HG02571 (cell line): ENCODE measurements around the gene RSAD2.
"Not testable (repeated sequence)": the region's sequence is repeated elsewhere in the genome, so short reads cannot be mapped to it uniquely, and the experiment has no call there.

ENCODE experiments used
- ATAC-seq: cut with Tn5 transposase; IDR thresholded peaks from one replicate; pipeline ENCODE4 v1.9.1; 2021; ENCODE audit warnings: mild to moderate bottlenecking, moderate library complexity; ENCODE audit not compliant: unreplicated experiment

Gene RSAD2

DNA sequence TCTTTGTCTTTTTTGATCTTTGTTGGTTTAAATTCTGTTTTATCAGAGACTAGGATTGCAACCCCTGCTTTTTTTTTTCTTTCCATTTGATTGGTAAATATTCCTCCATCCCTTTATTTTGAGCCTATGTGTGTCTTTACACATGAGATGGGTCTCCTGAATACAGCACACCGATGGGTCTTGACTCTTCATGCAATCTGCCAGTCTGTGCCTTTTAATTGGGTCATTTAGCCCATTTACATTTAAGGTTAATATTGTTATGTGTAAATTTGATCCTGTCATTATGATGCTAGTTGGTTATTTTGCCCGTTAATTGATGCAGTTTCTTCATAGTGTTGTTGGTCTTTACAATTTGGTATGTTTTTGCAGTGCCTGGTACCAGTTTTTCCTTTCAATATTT, 25.0 kb downstream of the RSAD2 start:
- not testable (repeated sequence) for ATAC-seq

DNA sequence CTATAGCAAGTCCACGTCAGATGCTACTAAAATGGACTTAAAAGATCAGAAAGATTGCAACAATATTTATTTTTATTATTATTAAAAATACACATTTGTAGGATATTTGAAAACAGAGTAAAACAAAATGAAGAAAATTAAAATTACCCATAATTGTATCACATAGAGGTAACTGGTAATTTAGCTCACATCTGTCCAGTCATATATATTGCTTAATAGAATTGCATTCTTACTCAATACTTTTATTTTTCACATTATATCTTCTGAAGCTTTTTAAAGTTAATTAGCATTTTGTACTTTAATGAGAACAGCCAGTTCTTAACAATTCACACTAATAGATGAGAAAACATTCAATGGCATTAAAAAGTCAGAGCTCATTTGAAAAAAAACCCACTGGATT, 28.1 kb downstream of the RSAD2 start:
- no peak for ATAC-seq

DNA sequence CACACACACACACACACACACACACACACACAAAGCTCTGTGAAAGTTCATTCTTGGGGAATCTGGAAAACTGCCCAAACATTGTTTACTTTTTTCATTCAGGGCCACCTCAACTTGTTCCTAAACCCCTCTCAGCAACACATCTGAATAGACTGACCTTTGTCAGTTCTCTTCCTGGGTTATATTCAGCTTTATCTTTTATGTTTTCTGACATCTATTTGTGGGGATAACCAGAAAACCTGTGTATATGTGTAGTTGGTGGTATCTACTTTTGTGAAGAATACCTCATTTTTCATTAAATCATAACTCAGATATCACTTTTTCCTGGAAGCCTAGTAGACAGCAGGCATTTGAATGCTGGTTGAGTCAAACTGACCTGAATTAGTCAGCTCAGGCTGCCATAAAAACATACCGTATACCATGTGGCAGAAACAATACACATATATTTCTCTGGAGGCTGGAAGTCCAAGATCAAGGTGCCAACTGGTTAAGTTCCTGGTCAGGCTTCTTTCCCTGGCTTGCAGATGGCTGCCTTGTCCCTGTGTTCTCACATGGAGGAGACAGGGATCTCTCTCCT, 28.7 kb downstream of the RSAD2 start:
- no peak for ATAC-seq

DNA sequence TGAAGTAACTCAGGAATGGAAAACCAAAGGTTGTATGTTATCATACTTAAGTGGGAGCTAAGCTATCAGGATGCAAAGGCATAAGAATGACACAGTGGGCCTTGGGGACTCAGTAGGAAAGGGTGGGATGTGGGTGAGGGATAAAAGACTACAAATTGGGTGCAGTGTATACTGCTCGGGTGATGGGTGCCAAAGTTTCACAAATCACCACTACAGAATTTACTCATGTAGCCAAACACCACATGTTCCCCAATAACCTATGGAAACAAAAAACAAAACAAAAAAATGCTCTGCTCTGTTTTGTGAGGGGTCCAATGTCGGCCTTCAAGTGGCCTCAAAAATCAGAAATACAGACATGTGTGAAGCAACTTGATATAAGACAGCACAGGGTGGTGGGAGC, 30.7 kb downstream of the RSAD2 start:
- no peak for ATAC-seq

DNA sequence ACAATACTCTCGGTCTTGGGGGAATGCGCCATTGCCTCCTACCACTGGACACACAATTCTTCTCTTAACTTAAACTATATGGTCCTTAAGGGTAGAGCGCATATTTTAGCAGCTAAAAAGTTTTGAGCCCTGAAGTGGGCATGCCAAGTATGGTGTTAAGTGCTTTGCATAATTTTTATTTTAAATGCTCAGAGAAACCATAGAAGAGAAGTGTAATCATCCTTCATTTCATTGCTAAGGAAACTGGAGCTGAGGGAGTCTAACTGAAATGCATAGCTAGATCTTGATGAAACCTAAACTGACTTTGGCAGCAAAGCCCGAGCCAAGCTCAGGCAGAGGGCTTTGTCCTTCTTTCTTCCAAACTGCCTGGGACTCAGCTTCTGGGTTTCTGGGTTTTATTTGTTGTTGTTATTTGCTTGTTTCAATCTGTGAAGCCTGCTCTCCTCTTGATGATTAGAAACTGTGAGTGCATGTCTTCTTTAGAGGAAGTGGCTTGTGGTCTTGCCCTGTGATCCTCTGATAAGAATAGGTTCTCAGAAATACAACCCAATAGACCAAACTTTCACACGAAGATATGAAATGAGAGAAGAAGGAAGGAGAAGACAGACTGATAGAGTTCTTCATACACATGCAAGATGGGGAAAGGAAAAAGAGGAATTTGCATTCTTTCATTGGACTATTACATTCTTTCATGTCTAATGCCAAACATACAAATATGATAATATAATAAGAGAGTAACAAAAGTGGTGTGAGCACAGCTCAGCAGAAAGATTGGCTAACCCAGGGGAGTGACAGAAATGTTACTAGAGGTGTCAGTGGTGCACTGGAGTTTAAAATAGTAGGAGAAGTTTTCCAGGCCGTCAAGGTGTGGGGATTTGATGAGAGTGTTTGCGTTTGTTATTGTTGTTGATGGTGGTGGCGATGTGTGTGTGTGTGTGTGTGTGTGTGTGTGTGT, 32.1 kb downstream of the RSAD2 start:
- peak; percentile 97 for ATAC-seq

DNA sequence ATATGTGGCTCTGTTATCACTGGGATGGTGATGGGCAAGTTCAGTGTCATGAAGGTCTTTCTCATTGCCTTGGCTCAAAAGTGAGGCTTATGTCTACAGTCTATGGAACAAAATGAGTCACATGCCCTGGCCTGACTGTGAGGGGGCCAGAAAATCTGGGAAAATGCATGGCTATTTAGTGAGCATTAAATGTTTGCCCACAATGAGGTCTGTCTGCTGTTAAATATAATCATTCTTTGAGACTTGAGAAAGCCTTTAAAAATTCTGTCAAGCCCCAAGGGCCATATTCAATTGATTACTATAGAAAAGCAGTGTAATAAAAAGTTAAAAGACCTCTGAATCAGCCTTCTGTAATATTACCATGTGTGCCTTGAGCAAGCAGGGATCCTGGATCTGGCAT, 34.1 kb downstream of the RSAD2 start:
- ATAC-seq = no peak

DNA sequence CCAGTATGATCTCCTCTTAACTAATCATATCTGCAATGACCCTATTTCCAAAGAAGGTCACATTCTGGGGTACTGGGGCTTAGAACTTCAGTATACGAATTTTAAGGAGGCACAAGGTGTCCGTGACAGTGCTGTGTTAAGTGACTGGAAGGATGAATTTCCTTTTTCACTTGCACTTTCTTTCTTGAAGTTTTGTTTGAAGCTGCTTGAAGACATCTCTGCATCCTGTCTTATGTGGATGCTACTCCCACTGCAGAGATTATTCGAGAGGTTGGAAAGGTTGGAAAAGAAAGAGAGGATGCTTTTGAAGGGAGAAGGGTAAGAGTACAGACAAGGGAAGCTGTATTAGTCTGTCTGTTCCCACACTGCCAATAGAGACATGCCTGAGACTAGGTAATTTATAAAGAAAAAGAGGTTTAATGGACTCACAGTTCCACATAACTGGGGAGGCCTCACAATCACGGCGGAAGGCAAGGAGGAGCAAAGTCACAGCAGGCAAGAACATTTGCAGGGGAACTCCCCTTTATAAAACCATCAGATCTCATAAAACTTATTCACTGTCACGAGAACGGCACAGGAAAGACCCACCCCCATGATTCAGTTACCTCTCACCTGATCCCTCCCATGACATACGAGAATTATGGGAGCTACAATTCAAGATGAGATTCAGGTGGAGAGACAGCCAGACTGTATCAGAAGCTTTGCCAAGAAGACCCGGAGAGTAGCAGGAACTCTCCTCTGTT, 36.0 kb downstream of the RSAD2 start:
- ATAC-seq = no peak

DNA sequence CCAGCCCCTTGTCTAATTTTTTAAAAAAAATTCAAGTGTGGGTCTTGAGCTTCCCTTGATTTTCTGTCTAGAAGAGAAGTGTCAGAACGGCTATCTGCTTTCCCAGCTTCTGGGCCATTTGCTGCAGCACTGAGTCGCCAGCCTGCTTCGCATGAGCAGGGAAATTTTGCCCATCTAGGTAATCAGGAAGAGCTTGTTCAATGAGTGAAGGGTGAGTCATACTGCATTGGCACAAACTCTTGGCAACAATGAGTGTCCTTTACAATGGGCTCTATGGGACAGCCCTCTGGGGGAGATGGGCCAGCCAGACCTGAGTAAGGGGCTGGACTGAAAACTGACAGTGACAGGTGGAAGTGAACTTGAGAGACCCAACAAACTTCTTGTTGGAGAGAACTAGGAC, 37.3 kb downstream of the RSAD2 start:
- ATAC-seq = no peak

DNA sequence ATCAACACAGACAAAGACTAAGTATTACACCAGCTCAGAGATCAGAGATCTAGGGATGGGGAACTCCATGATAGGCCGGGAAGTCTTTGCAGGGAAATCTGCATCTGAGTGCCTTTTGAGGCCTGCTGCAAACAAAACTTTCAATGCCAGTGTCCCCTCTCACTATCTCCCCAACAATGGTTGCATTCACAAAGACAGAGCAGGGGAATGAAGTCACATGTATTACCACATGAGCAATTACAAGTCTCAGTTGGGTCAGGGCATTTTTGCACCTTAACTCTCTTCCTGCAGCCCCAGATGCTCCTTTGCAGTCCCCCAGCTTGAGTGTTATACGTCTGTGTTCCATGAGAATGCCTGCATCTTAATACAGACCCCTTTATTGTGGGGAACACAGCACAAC, 37.8 kb downstream of the RSAD2 start:
- no peak for ATAC-seq

DNA sequence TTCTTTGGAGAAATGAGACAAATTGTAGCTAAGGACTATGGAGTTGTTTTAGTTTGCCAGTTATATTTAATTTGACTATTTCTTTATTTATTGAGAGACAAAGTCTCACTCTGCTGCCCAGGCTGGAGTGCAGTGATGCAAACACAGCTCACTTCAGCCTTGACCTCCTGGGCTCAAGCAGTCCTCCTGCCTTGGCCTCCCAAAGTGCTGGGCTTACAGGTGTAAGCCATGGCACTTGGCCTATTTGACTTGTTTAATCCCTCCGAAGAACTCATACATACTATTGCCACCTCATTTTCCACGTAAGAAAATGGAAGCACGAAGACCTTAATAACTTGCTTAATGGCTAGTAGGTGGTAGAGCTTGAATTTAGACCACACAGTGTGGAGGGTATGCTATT, 38.6 kb downstream of the RSAD2 start:
- ATAC-seq = no peak

DNA sequence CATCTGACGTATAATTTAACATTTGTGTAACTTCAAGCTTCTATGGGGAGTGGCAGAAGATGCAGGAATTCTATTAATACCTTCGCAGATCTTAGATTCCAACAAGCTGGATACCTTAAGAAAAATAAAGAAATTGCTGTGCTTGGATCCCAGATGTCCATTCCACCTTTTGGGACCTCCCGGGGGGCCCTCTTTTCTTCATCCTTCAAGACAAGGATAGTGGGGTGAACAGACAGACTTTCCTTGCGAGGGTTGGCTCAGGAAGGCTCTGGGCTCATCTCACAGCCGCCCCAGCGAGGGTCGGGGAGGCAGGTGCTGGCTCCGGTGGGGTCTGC, 39.1 kb downstream of the RSAD2 start:
- no peak for ATAC-seq

DNA sequence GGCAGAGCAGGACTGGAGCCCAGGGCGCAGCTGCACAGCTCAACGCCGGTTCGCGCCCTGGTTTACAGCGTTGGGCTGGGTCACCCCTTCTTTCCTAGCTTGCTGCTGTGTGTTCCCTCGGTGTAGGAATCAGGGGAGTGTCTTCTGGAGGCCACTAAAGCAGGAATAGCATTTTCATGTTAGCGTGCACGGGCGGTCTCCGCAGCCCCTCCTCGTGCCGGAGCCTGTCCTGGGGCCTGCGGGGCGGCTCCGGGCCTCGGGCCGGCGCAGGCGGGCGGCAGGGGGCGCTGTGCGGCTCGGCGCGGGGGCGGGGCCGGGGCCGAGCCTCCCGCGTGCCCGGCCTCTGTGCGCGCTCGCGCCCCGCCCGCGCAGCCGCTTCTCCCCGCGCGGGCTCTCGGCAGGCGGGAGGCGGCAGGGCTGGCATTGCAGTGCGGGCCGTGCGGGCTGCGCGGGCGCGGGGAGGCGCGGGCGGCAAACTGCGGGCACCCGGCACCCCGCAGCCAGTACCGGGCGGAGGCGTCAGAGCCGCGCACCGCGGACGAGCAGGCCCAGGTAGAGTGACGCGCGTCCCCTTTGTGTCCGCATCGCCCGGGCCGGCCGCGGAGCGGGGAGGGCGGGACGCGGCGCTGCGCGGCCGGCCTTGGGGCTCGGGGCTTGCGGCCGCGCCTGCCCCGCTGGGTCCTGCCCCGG, 39.6 kb downstream of the RSAD2 start, which contains the start of gene RNF144A:
Gene RNF144A (plus strand): TSS at position 342 of the 690 bp plus-strand sequence. CDS start 79,515 bp downstream, outside the sequence.
- peak; percentile 94 for ATAC-seq

DNA sequence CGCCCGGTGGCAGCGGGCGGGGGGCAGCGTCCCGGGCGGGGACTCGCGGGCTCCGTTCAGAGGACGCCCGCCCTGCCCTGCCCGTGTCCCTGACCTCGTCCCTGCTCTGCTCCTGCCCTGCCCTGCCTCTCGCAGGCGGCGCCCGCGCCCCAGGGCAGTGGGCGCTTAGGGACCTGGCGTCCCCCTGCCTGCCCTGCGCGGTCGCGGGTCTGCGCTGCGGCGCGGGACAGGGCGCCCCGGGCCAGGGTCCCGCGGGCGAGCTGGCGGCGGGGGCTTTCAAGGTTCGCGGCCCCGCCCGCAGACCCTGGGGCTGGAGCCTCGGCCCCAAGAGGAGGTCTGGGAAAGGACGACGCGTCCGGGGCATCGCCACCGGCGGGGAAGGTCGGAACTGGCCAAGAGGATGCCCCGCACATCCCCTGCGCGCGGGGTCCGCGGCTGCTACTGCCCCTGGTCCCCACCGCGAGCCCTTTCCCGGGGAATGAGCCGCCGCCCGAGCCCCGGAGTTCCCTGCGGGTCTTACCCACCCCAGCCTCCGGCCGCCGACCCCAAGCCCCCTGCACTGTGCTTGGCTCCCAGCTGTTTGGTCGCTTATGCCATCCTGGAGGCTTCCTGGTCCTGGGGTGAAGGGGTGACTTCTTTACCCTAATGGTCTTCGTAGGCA, 40.3 kb downstream of the RSAD2 start:
- peak; percentile 19 for ATAC-seq

DNA sequence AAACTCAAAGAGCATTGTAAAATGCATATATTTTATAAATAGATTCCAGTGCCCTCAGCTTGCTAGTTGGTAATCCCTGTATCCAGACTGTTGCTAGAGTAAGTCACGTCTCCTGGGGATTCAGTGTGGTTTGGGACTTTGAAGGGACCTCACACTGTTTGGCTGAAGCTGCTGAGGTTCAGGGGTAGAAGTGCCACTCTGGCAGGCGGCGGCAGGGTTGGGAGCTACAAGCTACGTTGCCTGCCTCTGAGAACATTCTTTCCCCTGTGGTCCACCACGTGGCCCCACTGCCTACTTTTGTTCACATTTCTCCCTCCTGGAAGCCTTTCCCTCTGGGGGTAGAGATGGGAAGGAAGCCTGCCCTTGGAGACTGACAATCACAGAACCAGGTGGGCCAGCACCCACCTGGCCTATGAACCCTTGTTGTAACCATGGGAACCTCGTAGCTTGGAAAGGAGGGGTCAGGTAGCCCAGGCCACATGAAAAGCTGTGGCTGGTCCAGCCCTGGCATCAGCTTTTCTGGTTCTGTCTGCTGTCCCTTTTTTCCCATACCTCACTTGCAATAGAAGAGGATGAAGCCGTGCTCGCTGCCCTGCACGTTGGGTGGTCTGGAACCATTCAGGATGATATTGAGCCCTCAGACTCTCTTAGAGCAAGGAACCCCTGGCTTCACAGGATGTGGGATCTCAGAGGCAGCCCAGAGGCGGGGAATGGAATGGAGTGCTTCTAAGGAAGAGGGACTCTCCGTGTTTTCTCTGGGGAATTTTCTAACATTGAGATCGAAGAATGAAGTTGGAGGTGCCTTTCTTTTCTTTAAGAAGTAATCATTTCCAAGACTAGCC, 42.5 kb downstream of the RSAD2 start:
- ATAC-seq = no peak

DNA sequence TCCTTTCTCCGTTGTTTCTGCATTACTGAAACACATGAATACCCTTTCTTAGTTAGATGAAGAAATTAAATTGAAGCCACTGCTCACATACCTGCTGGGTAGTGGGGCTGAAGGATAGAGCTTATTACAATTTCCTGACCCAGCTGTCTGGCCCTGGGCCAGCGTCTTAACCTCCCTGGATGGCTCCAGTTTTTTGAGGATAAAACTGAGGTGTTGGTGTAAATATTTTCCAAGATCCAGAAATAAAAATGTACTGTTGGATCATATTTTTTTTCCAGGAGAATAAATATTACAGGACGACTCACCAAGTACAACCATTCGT, 43.1 kb downstream of the RSAD2 start:
- no peak for ATAC-seq

DNA sequence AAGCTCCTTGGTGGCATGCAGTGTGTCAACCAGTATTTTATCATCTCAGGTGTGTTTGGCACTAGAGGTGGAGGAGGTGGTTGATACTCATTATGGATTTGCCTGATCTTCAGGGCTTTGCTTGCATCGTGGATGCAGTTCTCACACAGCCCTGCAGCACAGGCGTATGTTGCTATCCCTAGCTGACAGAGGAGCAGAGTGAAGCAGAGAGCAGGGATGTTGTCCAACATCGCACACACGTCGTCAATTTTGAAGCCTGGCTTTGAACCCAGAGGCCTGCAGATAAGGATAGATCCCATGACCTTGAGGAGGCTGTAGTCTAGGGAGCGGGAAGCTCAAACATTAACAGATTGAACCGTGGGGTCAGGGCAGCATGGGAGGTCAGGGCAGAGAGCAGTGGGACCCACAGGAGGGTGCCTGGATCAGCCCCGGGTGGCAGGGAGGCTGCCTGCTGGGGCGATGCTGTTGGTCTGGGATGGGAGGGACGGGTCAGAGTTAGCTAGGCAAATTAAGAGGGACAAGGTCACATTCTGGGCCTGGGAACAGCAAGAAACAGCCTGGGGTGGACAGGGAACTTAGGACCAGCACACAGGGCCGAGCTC, 43.8 kb downstream of the RSAD2 start:
- no peak for ATAC-seq

DNA sequence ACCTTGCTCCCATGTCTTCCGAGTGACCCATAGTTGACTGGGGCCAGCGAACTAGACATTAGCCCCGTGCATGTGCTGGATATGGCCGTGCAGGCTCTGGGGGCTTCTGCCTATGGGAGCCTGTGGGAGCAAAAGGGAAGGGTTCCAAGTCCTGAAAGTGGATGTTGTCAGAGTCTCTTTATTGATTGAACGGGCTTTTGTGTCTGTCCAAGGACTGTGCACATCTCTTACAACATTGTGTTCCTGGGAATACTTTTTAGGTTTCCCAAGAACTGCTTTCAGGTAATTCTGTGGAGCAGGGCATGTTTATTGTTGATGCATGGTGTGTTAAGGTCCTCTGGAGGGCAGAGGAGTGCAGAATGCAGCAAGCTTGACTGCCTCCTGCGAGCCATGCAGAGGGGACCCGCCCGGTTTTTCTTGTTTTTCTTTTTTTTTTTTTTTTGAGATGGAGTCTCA, 44.7 kb downstream of the RSAD2 start:
- no peak for ATAC-seq

DNA sequence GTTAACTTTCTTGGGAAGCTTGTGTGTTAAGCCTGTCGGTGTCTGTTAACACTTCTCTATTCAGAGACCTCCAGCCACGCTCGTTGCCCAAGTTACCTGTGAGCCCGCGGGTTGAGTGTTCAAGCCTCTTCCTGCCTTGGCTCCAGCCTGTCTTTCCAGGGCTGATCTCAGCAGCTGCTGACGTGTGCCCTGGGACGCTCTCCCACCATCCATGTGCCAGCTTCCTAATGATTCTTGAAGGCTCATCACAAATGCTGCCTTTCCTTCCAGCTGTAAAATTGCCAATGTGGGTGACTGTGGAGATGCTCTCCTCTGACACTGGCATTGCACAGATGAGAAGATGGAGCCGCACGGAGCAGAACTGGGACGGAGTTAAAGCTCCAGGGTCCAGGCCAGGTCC, 45.7 kb downstream of the RSAD2 start:
- no peak for ATAC-seq
